Measurements from ENCODE around the gene SLC39A3. TPM values are rescaled to one million over a fixed set of nuclear protein-coding genes. Genes with fewer than 3 reads are reported as not detected.
A peak's percentile ranks its signal among the peaks of the same experiment; 100 is the strongest.

The SLC39A3 gene
- total RNA-seq, 2 donors from 2014 or later, result 28.7 to 37.2 TPM

GRCh38 chr19:2750808-2751437 is 11.1 kb upstream of the SLC39A3 start:
- no peak for ATAC-seq (replicated peaks in 1 of 2)

GRCh38 chr19:2747349-2747748 is 7.5 kb upstream of the SLC39A3 start:
- no peak overlapping the region for H3K4me3 Mint-ChIP-seq
- no peak overlapping the region for H3K27ac Mint-ChIP-seq
- no peaks in the 10 kb centered on the region for H3K9me3 Mint-ChIP-seq
- ATAC-seq (replicated peaks in 1 of 2) (no peak), DNase-seq (no peak)
- H3K36me3 Mint-ChIP-seq (ENCODE audit: insufficient read depth in 2 of 2), result no peaks in the 10 kb centered on the region
- H3K27me3 Mint-ChIP-seq (ENCODE audit: low read depth), result peaks cover 15% of the 10 kb centered on the region
- H3K4me1 Mint-ChIP-seq (ENCODE audit: low read depth), result no peaks in the 10 kb centered on the region

More at GRCh38 chr19:2750808-2751437, 11.1 kb upstream of the SLC39A3 start:
- no peaks in the 10 kb centered on the region for H3K27me3 Mint-ChIP-seq (ENCODE audit: low read depth)
- H3K4me1 Mint-ChIP-seq (ENCODE audit: low read depth), result peaks cover 13% of the 10 kb centered on the region
- H3K4me3 Mint-ChIP-seq, result no peak overlapping the region
- H3K9me3 Mint-ChIP-seq, result no peaks in the 10 kb centered on the region
- DNase-seq, result no peak
- H3K36me3 Mint-ChIP-seq (ENCODE audit: insufficient read depth in 2 of 2), result peaks cover 0 to 3% of the 10 kb centered on the region in 2 donors
- H3K27ac Mint-ChIP-seq, result no peak overlapping the region

- H3K4me1 Mint-ChIP-seq (ENCODE audit: low read depth), result peaks cover 9% of the 10 kb centered on the region
- no peak overlapping the region for H3K4me3 Mint-ChIP-seq
- no peak overlapping the region for H3K27ac Mint-ChIP-seq
- ATAC-seq (replicated peaks in 1 of 2) (no peak), DNase-seq (no peak)
- peaks cover 0 to 2% of the 10 kb centered on the region in 2 donors for H3K36me3 Mint-ChIP-seq (ENCODE audit: insufficient read depth in 2 of 2)
- no peaks in the 10 kb centered on the region for H3K9me3 Mint-ChIP-seq
- H3K27me3 Mint-ChIP-seq (ENCODE audit: low read depth), result peaks cover 25% of the 10 kb centered on the region
Observed at GRCh38 chr19:2744113-2744512, 4.3 kb upstream of the SLC39A3 start.

GRCh38 chr19:2743099-2743498 is 3.3 kb upstream of the SLC39A3 start:
- no peak for ATAC-seq (replicated peaks in 1 of 2)

GRCh38 chr19:2740314-2740656 is 468 bp upstream of the SLC39A3 start:
- DNase-seq (no peak), ATAC-seq (replicated peaks in 1 of 2) (peak in 1 of 2 donors; percentile 1)
- no peaks in the 10 kb centered on the region for H3K9me3 Mint-ChIP-seq
- no peak overlapping the region for H3K27ac Mint-ChIP-seq
- H3K4me3 Mint-ChIP-seq, result peak overlapping the region; percentile 96 to 97
- peaks cover 28% of the 10 kb centered on the region for H3K4me1 Mint-ChIP-seq (ENCODE audit: low read depth)
- peaks cover 25% of the 10 kb centered on the region for H3K27me3 Mint-ChIP-seq (ENCODE audit: low read depth)
- peaks cover 11 to 15% of the 10 kb centered on the region in 2 donors for H3K36me3 Mint-ChIP-seq (ENCODE audit: insufficient read depth in 2 of 2)

More at GRCh38 chr19:2743099-2743498, 3.3 kb upstream of the SLC39A3 start:
- Mint-ChIP-seq H3K4me3 (no peak overlapping the region), H3K9me3 (no peaks in the 10 kb centered on the region), H3K27me3 (ENCODE audit: low read depth) (peaks cover 25% of the 10 kb centered on the region), H3K27ac (no peak overlapping the region), H3K36me3 (ENCODE audit: insufficient read depth in 2 of 2) (peaks cover 4 to 7% of the 10 kb centered on the region in 2 donors), H3K4me1 (ENCODE audit: low read depth) (peaks cover 17% of the 10 kb centered on the region)
- no peak for DNase-seq

GRCh38 chr19:2736550-2737190 is 3.1 kb downstream of the SLC39A3 start:
- ATAC-seq (replicated peaks in 1 of 2) (no peak), DNase-seq (no peak)
- Mint-ChIP-seq H3K4me3 (no peak overlapping the region), H3K27ac (no peak overlapping the region), H3K36me3 (ENCODE audit: insufficient read depth in 2 of 2) (peaks cover 11 to 15% of the 10 kb centered on the region in 2 donors), H3K27me3 (ENCODE audit: low read depth) (peaks cover 3% of the 10 kb centered on the region), H3K4me1 (ENCODE audit: low read depth) (peaks cover 28% of the 10 kb centered on the region), H3K9me3 (no peaks in the 10 kb centered on the region)

GRCh38 chr19:2735374-2735773 is 4.4 kb downstream of the SLC39A3 start:
- H3K27ac Mint-ChIP-seq, result no peak overlapping the region

GRCh38 chr19:2734589-2735288 is 5.1 kb downstream of the SLC39A3 start:
- Mint-ChIP-seq H3K4me1 (ENCODE audit: low read depth) (peaks cover 23% of the 10 kb centered on the region), H3K4me3 (no peak overlapping the region), H3K27me3 (ENCODE audit: low read depth) (no peaks in the 10 kb centered on the region), H3K36me3 (ENCODE audit: insufficient read depth in 2 of 2) (peaks cover 11 to 15% of the 10 kb centered on the region in 2 donors), H3K27ac (no peak overlapping the region), H3K9me3 (no peaks in the 10 kb centered on the region)
- ATAC-seq (replicated peaks in 1 of 2) (no peak), DNase-seq (no peak)

More at GRCh38 chr19:2735374-2735773, 4.4 kb downstream of the SLC39A3 start:
- peaks cover 28% of the 10 kb centered on the region for H3K4me1 Mint-ChIP-seq (ENCODE audit: low read depth)
- no peak for ATAC-seq (replicated peaks in 1 of 2)
- H3K9me3 Mint-ChIP-seq, result no peaks in the 10 kb centered on the region
- H3K27me3 Mint-ChIP-seq (ENCODE audit: low read depth), result no peaks in the 10 kb centered on the region
- no peak overlapping the region for H3K4me3 Mint-ChIP-seq
- peaks cover 11 to 15% of the 10 kb centered on the region in 2 donors for H3K36me3 Mint-ChIP-seq (ENCODE audit: insufficient read depth in 2 of 2)
- DNase-seq, result no peak

GRCh38 chr19:2733930-2734588 is 5.8 kb downstream of the SLC39A3 start:
- Mint-ChIP-seq H3K4me3 (no peak overlapping the region), H3K4me1 (ENCODE audit: low read depth) (peaks cover 18% of the 10 kb centered on the region), H3K36me3 (ENCODE audit: insufficient read depth in 2 of 2) (peaks cover 9 to 15% of the 10 kb centered on the region in 2 donors), H3K27ac (no peak overlapping the region), H3K9me3 (no peaks in the 10 kb centered on the region), H3K27me3 (ENCODE audit: low read depth) (no peaks in the 10 kb centered on the region)
- ATAC-seq (replicated peaks in 1 of 2) (no peak), DNase-seq (no peak)

- Mint-ChIP-seq H3K27me3 (ENCODE audit: low read depth) (no peaks in the 10 kb centered on the region), H3K27ac (no peak overlapping the region), H3K9me3 (no peaks in the 10 kb centered on the region), H3K4me3 (no peak overlapping the region), H3K4me1 (ENCODE audit: low read depth) (peaks cover 9% of the 10 kb centered on the region), H3K36me3 (ENCODE audit: insufficient read depth in 2 of 2) (peaks cover 3 to 10% of the 10 kb centered on the region in 2 donors)
- ATAC-seq (replicated peaks in 1 of 2) (no peak), DNase-seq (no peak)
Observed at GRCh38 chr19:2732883-2733282, 6.9 kb downstream of the SLC39A3 start.

GRCh38 chr19:2732157-2732725 is 7.6 kb downstream of the SLC39A3 start:
- Mint-ChIP-seq H3K4me1 (ENCODE audit: low read depth) (peaks cover 6% of the 10 kb centered on the region), H3K9me3 (no peaks in the 10 kb centered on the region), H3K36me3 (ENCODE audit: insufficient read depth in 2 of 2) (peaks cover 3 to 8% of the 10 kb centered on the region in 2 donors), H3K4me3 (no peak overlapping the region), H3K27ac (no peak overlapping the region), H3K27me3 (ENCODE audit: low read depth) (peaks cover under 1% of the 10 kb centered on the region)
- ATAC-seq (replicated peaks in 1 of 2) (no peak), DNase-seq (no peak)

GRCh38 chr19:2731181-2731995 is 8.4 kb downstream of the SLC39A3 start:
- peak in 1 of 2 donors; percentile 14 for ATAC-seq (replicated peaks in 1 of 2)
- no peaks in the 10 kb centered on the region for H3K9me3 Mint-ChIP-seq
- H3K27ac Mint-ChIP-seq, result no peak overlapping the region
- DNase-seq, result no peak
- H3K36me3 Mint-ChIP-seq (ENCODE audit: insufficient read depth in 2 of 2), result peaks cover 0 to 1% of the 10 kb centered on the region in 2 donors
- H3K4me3 Mint-ChIP-seq, result no peak overlapping the region
- peaks cover 7% of the 10 kb centered on the region for H3K27me3 Mint-ChIP-seq (ENCODE audit: low read depth)
- no peaks in the 10 kb centered on the region for H3K4me1 Mint-ChIP-seq (ENCODE audit: low read depth)
